Measurements from ENCODE around the gene WWTR1.

WWTR1 gene

DNA sequence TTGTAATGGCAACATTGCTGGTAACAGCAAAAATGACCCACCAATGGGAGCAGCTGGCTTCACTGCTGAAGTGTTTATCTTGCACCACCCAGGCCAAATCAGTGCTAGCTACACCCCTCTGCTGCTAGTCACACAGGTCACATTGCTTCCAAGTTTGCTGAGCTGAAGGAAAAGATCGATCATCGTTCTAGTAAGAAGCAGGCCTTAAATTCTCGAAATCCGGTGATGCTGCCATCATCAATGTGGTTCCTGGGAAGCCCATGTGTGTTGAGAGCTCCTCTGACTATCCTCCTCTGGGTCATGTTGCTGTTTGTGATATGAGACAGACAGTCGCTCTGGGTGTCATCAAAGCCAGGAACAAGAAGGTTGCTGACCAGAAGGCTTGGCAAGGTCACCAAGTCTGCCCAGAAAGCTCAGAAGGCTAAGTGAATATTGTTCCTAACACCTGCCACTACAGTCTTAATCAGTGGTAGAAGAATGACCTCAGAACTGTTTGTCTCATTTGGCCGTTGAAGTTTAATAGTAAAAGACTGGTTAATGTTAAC lies 162.2 kb downstream of the WWTR1 start:
- no peak for DNase-seq (ENCODE audit: low spot score)

- peak; percentile 25 for DNase-seq (ENCODE audit: low spot score)
Observed at GRCh38 chr3:149494759-149495580, 162.9 kb downstream of the WWTR1 start.

- DNase-seq (ENCODE audit: low spot score): peak; percentile 33
Observed at GRCh38 chr3:149494022-149494758, 163.6 kb downstream of the WWTR1 start.

DNA sequence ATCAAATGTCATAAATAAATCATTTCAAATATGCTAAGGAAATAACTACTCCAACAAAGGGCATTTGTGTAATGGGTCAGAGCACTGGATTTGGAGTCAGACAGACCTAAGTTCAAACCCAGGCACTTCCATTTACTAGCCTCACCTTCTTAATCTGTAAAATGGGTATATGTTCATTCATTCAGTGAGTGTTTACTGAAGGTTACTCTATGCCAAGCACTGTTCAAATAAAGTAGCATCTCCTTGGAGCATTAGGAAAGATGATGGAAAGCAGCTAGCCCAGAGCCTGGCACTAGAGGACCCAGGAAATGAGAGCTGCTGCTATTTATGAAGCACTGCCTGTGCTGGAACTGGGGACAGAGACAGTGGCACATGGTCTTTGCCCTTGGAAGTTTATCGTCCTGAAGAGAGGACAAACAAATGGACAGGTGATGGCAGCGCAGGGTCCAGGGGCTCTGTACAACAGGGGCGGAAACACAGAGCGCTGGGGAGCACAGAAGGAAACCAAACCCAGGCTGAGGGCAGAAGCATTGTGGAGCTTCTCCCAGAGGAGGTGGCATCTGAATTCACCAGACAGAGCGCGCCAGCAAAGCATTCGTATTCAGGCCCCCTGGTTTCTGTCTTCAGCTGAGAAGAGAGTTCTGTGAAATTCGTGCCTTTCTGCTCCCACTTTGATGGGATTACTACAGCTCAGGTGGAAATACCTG lies 164.4 kb downstream of the WWTR1 start:
- DNase-seq (ENCODE audit: low spot score): no peak

DNA sequence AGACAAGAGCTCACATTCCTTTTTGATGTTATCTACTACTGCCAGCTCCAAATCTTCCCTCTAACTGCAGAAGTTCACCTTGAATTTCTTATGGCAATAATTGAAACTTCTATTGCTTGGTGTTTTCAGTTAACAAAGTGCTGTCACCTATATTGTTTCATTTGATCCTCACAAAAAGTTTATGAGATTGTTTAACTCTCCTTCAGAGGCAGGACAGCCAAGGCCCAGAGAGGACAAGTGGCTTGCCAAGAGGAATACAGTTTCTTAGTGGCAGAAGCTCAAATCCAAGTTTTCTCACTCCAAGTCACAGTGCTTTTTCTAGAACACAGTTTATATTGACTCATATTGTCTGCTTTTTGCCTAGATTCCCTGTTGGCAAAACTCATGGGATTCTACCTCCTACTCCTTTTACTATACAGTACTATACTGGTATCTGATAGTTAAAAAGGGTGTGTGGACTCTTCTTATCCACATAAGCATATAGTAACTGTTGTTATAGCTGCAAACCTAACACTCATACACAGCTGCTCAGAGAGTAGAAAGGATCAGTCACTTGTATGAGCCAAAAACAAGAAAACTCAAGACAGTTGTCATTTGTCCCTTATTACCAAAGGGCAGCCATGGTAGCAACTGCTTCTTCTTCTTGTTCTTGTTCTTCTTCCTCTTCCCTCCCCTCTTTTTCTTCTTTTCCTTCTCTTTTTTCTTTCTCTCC lies 167.4 kb downstream of the WWTR1 start:
- no peak for DNase-seq (ENCODE audit: low spot score)

DNA sequence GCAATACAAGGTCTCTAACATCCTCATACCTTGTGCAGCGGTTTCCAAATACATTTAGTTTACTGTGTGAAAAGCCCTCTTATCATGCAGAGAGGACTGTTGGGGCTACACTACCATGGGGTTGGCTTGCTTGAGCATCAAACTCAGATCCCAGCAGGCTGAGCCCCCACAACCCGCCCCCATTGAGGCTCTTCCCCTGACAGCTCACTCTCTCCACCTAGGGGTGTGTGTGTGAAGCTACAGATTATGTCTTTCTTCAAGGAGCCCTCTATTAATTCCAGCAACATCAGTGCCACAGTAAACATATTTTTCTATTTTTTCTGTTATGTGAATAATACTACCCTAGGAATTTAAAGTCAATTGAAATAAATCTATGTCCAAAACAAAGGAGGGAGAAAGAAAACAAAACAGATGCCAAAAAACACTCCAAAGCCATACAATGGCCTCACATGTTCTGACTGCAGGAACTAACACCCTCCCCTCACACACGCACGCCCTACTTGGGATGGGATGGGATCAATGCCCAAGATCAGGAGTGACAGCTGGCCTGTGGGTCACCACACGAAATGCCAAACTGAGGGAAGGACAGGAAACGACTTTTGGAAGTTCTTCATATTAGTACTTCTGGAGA lies 168.7 kb downstream of the WWTR1 start:
- DNase-seq (ENCODE audit: low spot score): no peak

GRCh38 chr3:149487598-149488197 lies 170.1 kb downstream of the WWTR1 start:
- DNase-seq (ENCODE audit: low spot score): peak; percentile 16

- no peak for DNase-seq (ENCODE audit: low spot score)
Observed at GRCh38 chr3:149486726-149487125, 171.1 kb downstream of the WWTR1 start.

DNA sequence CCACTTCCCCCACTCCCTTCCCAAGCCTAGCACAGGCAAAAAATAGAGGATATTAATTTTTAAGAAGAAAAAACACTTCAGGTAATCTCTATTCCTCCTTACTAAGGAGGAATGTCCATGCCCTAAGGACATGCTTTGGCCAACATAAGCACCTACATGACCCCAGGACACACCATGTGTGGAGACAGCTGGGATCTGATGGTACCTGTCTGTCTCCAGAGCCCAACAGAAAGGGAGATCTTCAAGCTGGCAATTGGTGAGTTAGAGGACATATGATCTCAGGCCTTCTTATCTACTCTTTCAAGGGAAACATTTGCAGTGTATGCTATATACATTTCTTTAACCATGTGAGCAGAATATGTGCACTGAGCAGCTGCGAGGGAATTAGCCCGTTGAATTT lies 176.3 kb downstream of the WWTR1 start:
- DNase-seq (ENCODE audit: low spot score): no peak

- DNase-seq (ENCODE audit: low spot score): no peak
Observed at GRCh38 chr3:149481056-149481455, 176.8 kb downstream of the WWTR1 start.

GRCh38 chr3:149480326-149481017 lies 177.4 kb downstream of the WWTR1 start:
- DNase-seq (ENCODE audit: low spot score): peak; percentile 81

DNA sequence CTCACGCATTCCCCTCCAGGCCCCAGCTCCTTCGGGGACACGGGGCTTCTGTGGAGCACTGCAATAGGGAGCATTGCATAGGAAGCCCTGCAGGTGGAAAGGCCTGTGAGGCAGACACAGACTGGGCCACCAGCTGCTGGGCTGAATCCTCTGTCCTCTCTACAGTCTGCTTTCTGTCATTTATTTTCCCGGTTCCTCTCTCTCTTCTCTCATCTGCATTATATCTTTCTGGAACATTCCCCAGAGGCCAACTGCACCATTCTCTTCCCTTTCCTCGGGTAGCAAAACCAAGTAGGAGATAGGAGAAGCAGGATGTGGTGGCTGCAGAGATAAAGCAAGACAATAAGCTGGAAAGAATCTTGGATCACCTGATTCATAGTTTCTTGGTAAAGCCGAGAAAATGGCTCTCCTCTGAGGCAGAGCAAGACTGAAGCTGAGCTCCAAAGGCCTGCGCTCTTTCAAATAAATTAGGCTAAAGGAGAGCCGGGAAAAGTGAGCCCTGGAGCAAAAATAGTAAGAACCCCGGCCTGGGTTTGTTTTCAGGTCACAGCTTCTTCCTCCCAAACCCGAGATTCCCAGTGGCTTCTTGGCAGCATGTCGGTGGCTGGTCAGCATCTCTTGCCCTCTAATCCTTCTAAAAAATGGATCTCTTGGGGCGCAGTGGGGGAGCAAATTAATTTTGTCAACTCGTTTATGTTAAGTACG lies 178.1 kb downstream of the WWTR1 start:
- DNase-seq (ENCODE audit: low spot score): no peak

- DNase-seq (ENCODE audit: low spot score): no peak
Observed at GRCh38 chr3:149476225-149476624, 181.6 kb downstream of the WWTR1 start.

GRCh38 chr3:149475451-149476060 lies 182.3 kb downstream of the WWTR1 start:
- DNase-seq (ENCODE audit: low spot score): no peak

- DNase-seq (ENCODE audit: low spot score): no peak
Observed at GRCh38 chr3:149474250-149474817, 183.5 kb downstream of the WWTR1 start, which contains the start of gene TM4SF4. TM4SF4 (plus strand) TSS chr3:149474697; CDS start chr3:149474878, 181 bp downstream.

GRCh38 chr3:149473357-149474249 lies 184.2 kb downstream of the WWTR1 start:
- peak; percentile 63 for DNase-seq (ENCODE audit: low spot score)

GRCh38 chr3:149472030-149472797 lies 185.6 kb downstream of the WWTR1 start:
- DNase-seq (ENCODE audit: low spot score): no peak
